RWPE2 (cell line): ENCODE data around the gene PODXL.

Experiments used
- ATAC-seq: fragments of 200-7000 bp; cut with Tn5 transposase; 3 replicates; pipeline ENCODE4 v1.9.1; 2021; ENCODE audit warnings: low read depth
- DNase-seq: peaks from one replicate; pipeline ENCODE4 v3.0.0-alpha.2; 2020; ENCODE audit warnings: low spot score
- H3K27ac ChIP-seq: fragments of 450-650 bp; 2 replicates; pipeline ENCODE4 v1.5.1; 2017; ENCODE audit warnings: mild to moderate bottlenecking; ENCODE audit not compliant: poor library complexity, severe bottlenecking
- H3K27me3 ChIP-seq: fragments of 250-450 bp; sonication (Bioruptor Pico); 2 replicates; pipeline ENCODE4 v1.5.1; 2021; ENCODE audit warnings: mild to moderate bottlenecking, moderate library complexity; ENCODE audit not compliant: insufficient read depth, poor library complexity, severe bottlenecking
- H3K36me3 ChIP-seq: fragments of 250-450 bp; sonication (Bioruptor Pico); 2 replicates; pipeline ENCODE4 v1.5.1; 2020; ENCODE audit warnings: low read depth, mild to moderate bottlenecking, moderate library complexity
- H3K4me1 ChIP-seq: fragments of 250-450 bp; sonication (Bioruptor Pico); 2 replicates; pipeline ENCODE4 v1.5.1; 2021; ENCODE audit warnings: mild to moderate bottlenecking, moderate library complexity; ENCODE audit not compliant: insufficient read depth, poor library complexity, severe bottlenecking
- H3K4me3 ChIP-seq: fragments of 250-450 bp; sonication (Bioruptor Pico); 2 replicates; pipeline ENCODE4 v1.5.1; 2021; ENCODE audit warnings: mild to moderate bottlenecking, moderate library complexity; ENCODE audit not compliant: severe bottlenecking
- H3K9me3 ChIP-seq: fragments of 250-450 bp; sonication (Bioruptor Pico); 2 replicates; pipeline ENCODE4 v1.5.1; 2021; ENCODE audit warnings: mild to moderate bottlenecking, moderate library complexity; ENCODE audit not compliant: severe bottlenecking
- TF ChIP-seq, protein P1 (sequence below): fragments of 450-650 bp; IDR thresholded peaks from one replicate; pipeline ENCODE4 v1.5.1; 2017; ENCODE audit warnings: mild to moderate bottlenecking, moderate library complexity; ENCODE audit not compliant: poor library complexity, severe bottlenecking

The PODXL gene

DNA sequence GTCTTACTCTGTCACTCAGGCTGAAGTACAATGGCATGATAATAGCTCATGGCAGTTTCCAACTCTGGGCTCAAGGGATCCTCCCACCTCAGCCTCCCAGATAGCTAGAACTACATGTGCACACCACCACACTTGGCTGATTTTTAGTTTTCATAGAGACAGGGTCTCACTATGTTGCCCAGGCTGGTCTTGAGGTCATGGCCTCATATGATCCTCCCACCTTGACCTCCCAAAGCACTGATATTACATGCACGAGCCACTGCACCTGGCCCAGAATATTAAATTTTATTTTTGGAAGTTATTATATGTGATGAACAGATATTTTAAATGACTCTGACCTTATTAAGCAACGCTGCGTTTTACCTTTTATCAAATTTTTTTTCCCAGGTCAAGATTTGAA lies 94.4 kb downstream of the PODXL start:
- DNase-seq (no peak), ATAC-seq (no peak)
- TF ChIP-seq, protein P1, sequence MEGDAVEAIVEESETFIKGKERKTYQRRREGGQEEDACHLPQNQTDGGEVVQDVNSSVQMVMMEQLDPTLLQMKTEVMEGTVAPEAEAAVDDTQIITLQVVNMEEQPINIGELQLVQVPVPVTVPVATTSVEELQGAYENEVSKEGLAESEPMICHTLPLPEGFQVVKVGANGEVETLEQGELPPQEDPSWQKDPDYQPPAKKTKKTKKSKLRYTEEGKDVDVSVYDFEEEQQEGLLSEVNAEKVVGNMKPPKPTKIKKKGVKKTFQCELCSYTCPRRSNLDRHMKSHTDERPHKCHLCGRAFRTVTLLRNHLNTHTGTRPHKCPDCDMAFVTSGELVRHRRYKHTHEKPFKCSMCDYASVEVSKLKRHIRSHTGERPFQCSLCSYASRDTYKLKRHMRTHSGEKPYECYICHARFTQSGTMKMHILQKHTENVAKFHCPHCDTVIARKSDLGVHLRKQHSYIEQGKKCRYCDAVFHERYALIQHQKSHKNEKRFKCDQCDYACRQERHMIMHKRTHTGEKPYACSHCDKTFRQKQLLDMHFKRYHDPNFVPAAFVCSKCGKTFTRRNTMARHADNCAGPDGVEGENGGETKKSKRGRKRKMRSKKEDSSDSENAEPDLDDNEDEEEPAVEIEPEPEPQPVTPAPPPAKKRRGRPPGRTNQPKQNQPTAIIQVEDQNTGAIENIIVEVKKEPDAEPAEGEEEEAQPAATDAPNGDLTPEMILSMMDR, result no peak
- H3K4me1 ChIP-seq, result peaks cover 7% of the 10 kb centered on the region
- H3K36me3 ChIP-seq, result peaks cover 63% of the 10 kb centered on the region
- no peak overlapping the region for H3K27ac ChIP-seq
- H3K27me3 ChIP-seq, result no peaks in the 10 kb centered on the region
- no peaks in the 10 kb centered on the region for H3K9me3 ChIP-seq
- no peak overlapping the region for H3K4me3 ChIP-seq

DNA sequence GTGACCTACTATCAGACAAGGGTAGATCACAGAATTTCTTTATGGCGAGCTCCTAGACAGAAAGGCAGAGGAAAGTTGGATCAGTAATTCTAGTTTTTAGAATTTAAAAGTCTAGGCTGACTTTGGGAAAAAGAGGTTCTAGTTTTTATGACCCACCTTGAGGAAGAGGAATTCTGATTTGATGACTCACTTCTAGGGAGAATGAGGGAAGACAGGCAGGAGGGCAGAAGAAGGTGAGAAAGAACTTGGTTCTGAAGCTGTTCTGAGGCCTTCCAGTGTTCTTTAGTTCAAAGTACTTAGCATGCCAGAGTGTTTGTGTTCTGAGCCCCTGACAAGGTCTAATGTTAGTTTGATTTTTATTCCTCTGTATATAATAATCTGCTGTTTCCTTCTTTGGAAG lies 97.2 kb downstream of the PODXL start:
- Histone ChIP-seq H3K4me3 (no peak overlapping the region), H3K27me3 (no peaks in the 10 kb centered on the region), H3K9me3 (no peaks in the 10 kb centered on the region), H3K36me3 (peaks cover 35% of the 10 kb centered on the region), H3K27ac (no peak overlapping the region), H3K4me1 (peaks cover 7% of the 10 kb centered on the region)
- ATAC-seq (peak; percentile 55; the same call in 2 of the 3 replicates), DNase-seq (no peak)
- TF ChIP-seq, protein P1, result no peak

DNA sequence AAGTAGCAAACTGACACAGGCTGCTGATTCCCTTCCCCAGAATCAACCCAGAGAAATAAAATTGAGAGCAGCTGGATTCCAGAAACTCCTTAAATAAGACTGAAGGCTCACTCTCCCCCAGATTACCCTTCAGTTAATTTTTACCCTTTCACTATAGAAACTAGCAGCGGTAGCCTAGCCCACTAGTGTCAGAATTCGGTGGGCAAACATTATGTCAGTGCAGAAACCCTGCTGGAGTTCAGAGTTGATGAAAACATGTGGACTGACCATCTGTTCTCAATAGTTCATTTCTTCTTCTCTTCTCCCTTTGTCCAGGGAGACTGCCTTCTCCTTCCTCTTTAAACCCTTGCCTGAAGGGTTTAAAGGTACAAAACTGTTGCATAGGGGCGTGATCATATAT lies 100.1 kb downstream of the PODXL start:
- TF ChIP-seq, protein P1, result no peak
- Histone ChIP-seq H3K4me3 (no peak overlapping the region), H3K36me3 (peaks cover 23% of the 10 kb centered on the region), H3K4me1 (peaks cover 7% of the 10 kb centered on the region), H3K9me3 (no peaks in the 10 kb centered on the region), H3K27me3 (no peaks in the 10 kb centered on the region), H3K27ac (no peak overlapping the region)
- DNase-seq (no peak), ATAC-seq (no peak)

DNA sequence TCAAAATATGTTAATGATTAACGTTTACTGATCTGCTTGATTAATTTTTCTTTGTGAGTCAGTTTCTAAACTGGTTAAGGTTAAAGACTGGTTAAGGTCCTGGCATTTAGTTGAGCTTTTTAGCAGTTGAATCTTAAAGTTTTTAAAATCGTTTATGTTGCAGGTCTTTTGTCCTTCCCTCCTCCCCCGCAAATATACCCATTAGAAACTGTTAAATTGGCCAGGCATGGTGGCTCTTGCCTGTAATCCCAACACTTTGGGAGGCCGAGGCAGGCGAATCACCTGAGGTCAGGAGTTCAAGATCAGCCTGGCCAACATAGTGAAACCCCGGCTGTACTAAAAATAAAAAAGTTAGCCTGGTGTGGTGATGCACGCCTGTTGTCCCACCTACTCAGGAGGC lies 100.9 kb downstream of the PODXL start:
- peaks cover 19% of the 10 kb centered on the region for H3K36me3 ChIP-seq
- DNase-seq, result no peak
- H3K4me1 ChIP-seq, result peaks cover 7% of the 10 kb centered on the region
- H3K4me3 ChIP-seq, result no peak overlapping the region
- H3K9me3 ChIP-seq, result no peaks in the 10 kb centered on the region
- no peak overlapping the region for H3K27ac ChIP-seq
- TF ChIP-seq, protein P1, result no peak
- ATAC-seq, result no peak
- H3K27me3 ChIP-seq, result no peaks in the 10 kb centered on the region

DNA sequence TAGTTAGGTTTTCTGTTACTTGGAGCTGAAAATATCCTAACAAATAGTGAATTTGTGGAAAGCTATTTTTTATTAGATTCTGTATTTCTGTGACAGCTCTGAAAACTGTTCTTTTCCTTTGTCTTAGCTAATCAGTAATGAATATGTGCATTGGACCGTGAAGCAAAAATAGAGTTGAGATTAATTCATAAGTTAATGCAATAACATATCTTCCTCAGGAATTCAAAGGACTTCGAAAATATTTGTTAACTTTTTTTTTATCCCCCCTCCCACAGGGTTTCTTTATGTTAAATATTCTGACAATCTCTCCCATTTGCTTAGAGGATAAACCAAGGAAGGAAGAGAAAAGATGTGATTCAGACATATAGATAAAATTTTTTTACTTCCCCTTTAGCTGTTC lies 101.4 kb downstream of the PODXL start:
- Histone ChIP-seq H3K36me3 (peaks cover 13% of the 10 kb centered on the region), H3K27ac (no peak overlapping the region), H3K9me3 (no peaks in the 10 kb centered on the region), H3K27me3 (no peaks in the 10 kb centered on the region), H3K4me3 (no peak overlapping the region), H3K4me1 (peaks cover 7% of the 10 kb centered on the region)
- DNase-seq (no peak), ATAC-seq (no peak)
- TF ChIP-seq, protein P1, result no peak
